PC-9 (cell line): ENCODE data around the gene CACNG5. TPM values are rescaled to one million over a fixed set of nuclear protein-coding genes. Genes with fewer than 3 reads are reported as not detected.

Experiments
- BruUV-seq: library from RNA; stranded (reverse); fragments of 400-500 nt; replicated peaks from 2 replicates; lab custom pipeline; 2021; lab: Mats Ljungman, UMichigan
- CTCF ChIA-PET: fragments of 300-600 bp; sonication (Branson Sonifier 250); formaldehyde crosslinking; loops from one replicate; lab custom pipeline; 2022; ENCODE audit warnings: antibody characterized with exemption; lab: Charles Lee
- POLR2A ChIA-PET: fragments of 300-600 bp; sonication (Branson Sonifier 250); formaldehyde crosslinking; loops from one replicate; lab custom pipeline; 2022; ENCODE audit warnings: antibody characterized with exemption; ENCODE audit not compliant: unreplicated experiment; lab: Charles Lee
- DNase-seq, 2 experiments: peaks; one replicate each; pipeline versions ENCODE4 v3.0.0 to v3.0.0-alpha.2; 2015 to 2022; ENCODE audit warnings: mixed read lengths in 1 of 2
- H2AFZ ChIP-seq: fragments of 200-600 bp; sonication (generic); 2 replicates; pipeline ENCODE4 v1.8.1; 2017; ENCODE audit warnings: antibody characterized with exemption
- H3F3A ChIP-seq: fragments of 200-600 bp; sonication (generic); 2 replicates; pipeline ENCODE4 v1.8.1; 2017; ENCODE audit warnings: antibody characterized with exemption, mild to moderate bottlenecking, low read depth; ENCODE audit not compliant: insufficient read depth
- H3K27ac ChIP-seq: fragments of 200-600 bp; sonication (generic); 2 replicates; pipeline ENCODE4 v1.6.1; 2016; ENCODE audit warnings: mixed run types
- H3K27me3 ChIP-seq: fragments of 200-600 bp; sonication (generic); 2 replicates; pipeline ENCODE4 v1.6.1; 2016; ENCODE audit warnings: low read depth, mixed run types; ENCODE audit not compliant: insufficient read depth
- H3K36me3 ChIP-seq: fragments of 200-600 bp; sonication (generic); 2 replicates; pipeline ENCODE4 v1.6.1; 2016; ENCODE audit warnings: low read depth, mixed run types
- H3K4me1 ChIP-seq: fragments of 200-600 bp; sonication (generic); replicated peaks from 2 replicates; pipeline ENCODE4 v1.6.1; 2016; ENCODE audit warnings: mixed run types; ENCODE audit not compliant: insufficient read depth
- H3K4me2 ChIP-seq: fragments of 200-600 bp; sonication (generic); 2 replicates; pipeline ENCODE4 v1.6.1; 2017; ENCODE audit warnings: mixed run types
- H3K4me3 ChIP-seq: fragments of 200-600 bp; sonication (generic); 2 replicates; pipeline ENCODE4 v1.6.1; 2016; ENCODE audit warnings: mixed run types
- H3K79me2 ChIP-seq: fragments of 200-600 bp; sonication (generic); 2 replicates; pipeline ENCODE4 v1.6.1; 2017; ENCODE audit warnings: low read depth, mixed run types
- H3K9me2 ChIP-seq: fragments of 200-600 bp; sonication (generic); 2 replicates; pipeline ENCODE4 v1.8.1; 2017; ENCODE audit warnings: mild to moderate bottlenecking; ENCODE audit not compliant: insufficient read depth
- H3K9me3 ChIP-seq: fragments of 200-600 bp; sonication (generic); 2 replicates; pipeline ENCODE4 v1.8.1; 2016; ENCODE audit warnings: low read depth; ENCODE audit not compliant: insufficient read depth
- H4K20me1 ChIP-seq: fragments of 200-600 bp; sonication (generic); 2 replicates; pipeline ENCODE4 v1.8.1; 2017; ENCODE audit not compliant: insufficient read depth
- EZH2 ChIP-seq: fragments of 200-600 bp; sonication (generic); IDR thresholded peaks from 2 replicates; pipeline ENCODE4 v1.8.0; 2017; ENCODE audit warnings: antibody characterized with exemption, low read depth
- intact Hi-C: fragments of 100-400 bp; cut with micrococcal nuclease; formaldehyde crosslinking; loops from one replicate; pipeline ENCODE4 v1.10.0; 2022; ENCODE audit not compliant: unreplicated experiment
- total RNA-seq: library from RNA; stranded (reverse); gene quantifications from 2 replicates; pipeline ENCODE4 v1.2.3, GENCODE V29; 2021
- TF ChIP-seq, protein P1 (sequence below): fragments of 200-600 bp; sonication (generic); conservative IDR thresholded peaks from 2 replicates; pipeline ENCODE4 v1.6.1; 2017; ENCODE audit warnings: mixed run types, antibody characterized with exemption, mild to moderate bottlenecking, moderate library complexity

CACNG5 gene
- total RNA-seq, 1 experiment from 2014 or later: not detected

DNA sequence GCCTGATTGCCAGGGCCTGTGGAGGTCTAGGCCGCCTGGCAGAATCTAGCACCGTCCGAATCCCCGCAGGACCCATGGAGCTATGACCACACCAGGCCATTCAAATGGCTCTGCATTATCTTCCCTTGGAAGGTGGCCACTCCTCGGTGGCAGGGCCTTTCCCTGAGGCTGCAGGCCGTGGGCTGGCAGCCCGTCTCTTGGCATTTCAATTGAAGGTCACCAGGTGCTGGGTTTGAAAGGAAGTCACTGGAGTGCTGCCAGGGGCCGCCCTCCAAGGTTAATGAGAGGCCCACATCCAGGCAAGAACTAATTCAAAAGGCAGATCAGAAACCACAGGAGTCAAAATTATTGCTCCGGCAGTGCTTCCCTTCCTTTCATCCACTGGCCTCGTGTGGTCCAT is 27.7 kb upstream of the CACNG5 start:
- H3K27ac ChIP-seq: no peak overlapping the region
- H3K27me3 ChIP-seq: peaks cover 3% of the 10 kb centered on the region
- intact Hi-C loops: no loop called here
- H3F3A ChIP-seq: peaks cover 9% of the 10 kb centered on the region; the same call in 1 of the 2 replicates
- DNase-seq: no peak
- POLR2A ChIA-PET: no interaction called here
- H3K4me3 ChIP-seq: no peak overlapping the region
- no peak overlapping the region for H2AFZ ChIP-seq
- TF ChIP-seq, protein P1, sequence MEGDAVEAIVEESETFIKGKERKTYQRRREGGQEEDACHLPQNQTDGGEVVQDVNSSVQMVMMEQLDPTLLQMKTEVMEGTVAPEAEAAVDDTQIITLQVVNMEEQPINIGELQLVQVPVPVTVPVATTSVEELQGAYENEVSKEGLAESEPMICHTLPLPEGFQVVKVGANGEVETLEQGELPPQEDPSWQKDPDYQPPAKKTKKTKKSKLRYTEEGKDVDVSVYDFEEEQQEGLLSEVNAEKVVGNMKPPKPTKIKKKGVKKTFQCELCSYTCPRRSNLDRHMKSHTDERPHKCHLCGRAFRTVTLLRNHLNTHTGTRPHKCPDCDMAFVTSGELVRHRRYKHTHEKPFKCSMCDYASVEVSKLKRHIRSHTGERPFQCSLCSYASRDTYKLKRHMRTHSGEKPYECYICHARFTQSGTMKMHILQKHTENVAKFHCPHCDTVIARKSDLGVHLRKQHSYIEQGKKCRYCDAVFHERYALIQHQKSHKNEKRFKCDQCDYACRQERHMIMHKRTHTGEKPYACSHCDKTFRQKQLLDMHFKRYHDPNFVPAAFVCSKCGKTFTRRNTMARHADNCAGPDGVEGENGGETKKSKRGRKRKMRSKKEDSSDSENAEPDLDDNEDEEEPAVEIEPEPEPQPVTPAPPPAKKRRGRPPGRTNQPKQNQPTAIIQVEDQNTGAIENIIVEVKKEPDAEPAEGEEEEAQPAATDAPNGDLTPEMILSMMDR: no peak
- no peak for TF ChIP-seq EZH2
- H3K79me2 ChIP-seq: no peaks in the 10 kb centered on the region
- H3K4me2 ChIP-seq: no peak overlapping the region
- CTCF ChIA-PET: no interaction called here
- H3K9me3 ChIP-seq: no peaks in the 10 kb centered on the region
- no TSS peak for BruUV-seq
- H3K36me3 ChIP-seq: no peaks in the 10 kb centered on the region
- H4K20me1 ChIP-seq: no peaks in the 10 kb centered on the region
- no peaks in the 10 kb centered on the region for H3K9me2 ChIP-seq
- no peaks in the 10 kb centered on the region for H3K4me1 ChIP-seq

DNA sequence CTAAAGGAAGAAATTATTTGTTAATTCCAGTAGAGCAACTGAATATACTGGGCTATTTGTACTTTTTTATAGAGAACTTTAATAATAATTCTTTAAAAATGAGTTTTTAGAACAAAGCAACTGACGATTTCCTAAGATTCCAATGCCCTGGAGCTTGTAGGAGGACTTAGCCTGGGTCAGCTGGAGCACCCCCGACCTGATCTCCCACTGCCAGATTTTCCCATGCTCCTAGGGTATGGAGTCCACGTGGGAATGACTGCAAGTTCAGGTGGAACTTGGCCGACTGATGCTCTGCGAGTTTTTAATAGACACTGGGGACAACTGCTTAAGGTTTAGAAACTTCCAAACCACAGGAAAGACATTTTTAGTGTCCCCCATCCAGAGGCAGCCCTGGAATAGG is 25.5 kb upstream of the CACNG5 start:
- H3K9me3 ChIP-seq: no peaks in the 10 kb centered on the region
- intact Hi-C loops: no loop called here
- no peaks in the 10 kb centered on the region for H3K9me2 ChIP-seq
- H3K27me3 ChIP-seq: peaks cover 21% of the 10 kb centered on the region
- H3K4me3 ChIP-seq: no peak overlapping the region
- H3K27ac ChIP-seq: no peak overlapping the region
- TF ChIP-seq, protein P1: no peak
- no peak for TF ChIP-seq EZH2
- no peaks in the 10 kb centered on the region for H3K4me1 ChIP-seq
- ChIA-PET CTCF (no interaction called here), POLR2A (no interaction called here)
- no peaks in the 10 kb centered on the region for H4K20me1 ChIP-seq
- H3K36me3 ChIP-seq: no peaks in the 10 kb centered on the region
- no TSS peak for BruUV-seq
- peaks cover 9% of the 10 kb centered on the region; the same call in 1 of the 2 replicates for H3F3A ChIP-seq
- H2AFZ ChIP-seq: no peak overlapping the region
- no peaks in the 10 kb centered on the region for H3K79me2 ChIP-seq
- H3K4me2 ChIP-seq: no peak overlapping the region
- DNase-seq: no peak

DNA sequence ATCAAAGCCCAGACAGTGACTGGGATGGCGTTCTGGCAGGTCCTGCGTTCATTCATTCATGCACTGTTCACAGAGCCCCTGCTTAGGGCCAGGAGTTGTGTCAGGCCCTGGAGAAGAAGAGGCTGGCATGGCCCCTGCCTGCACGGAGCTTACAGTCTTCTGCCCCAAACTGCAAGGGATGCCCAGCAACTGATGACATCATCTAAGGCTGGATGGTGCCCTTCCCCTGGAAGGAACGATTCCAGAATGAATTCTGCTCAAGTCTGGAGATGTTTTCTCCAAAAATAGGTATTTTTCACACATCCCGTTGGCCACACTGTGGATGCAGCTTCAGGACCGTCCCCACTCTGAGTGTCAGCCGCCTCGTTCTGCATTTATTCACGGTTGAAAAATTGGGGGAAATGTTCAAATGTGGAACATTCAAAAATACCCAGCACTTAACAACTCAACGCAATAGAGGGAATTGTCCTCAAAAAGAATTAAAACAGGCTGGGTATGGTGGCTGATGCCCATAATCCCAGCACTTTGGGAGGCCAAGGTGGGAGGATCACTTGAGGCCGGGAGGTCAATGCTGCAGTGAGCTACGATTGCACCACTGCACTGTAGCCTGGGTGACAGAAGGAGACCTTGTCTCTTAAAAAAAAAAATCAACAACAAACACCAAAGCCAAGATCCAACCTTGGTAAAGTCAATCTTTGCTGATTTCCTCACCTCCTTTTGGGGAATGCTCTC is 23.8 kb upstream of the CACNG5 start:
- H3K4me3 ChIP-seq: no peak overlapping the region
- H3K9me2 ChIP-seq: no peaks in the 10 kb centered on the region
- no peak for DNase-seq
- H3K27ac ChIP-seq: no peak overlapping the region
- H2AFZ ChIP-seq: no peak overlapping the region
- H3K9me3 ChIP-seq: no peaks in the 10 kb centered on the region
- peaks cover 9% of the 10 kb centered on the region; the same call in 1 of the 2 replicates for H3F3A ChIP-seq
- no TSS peak for BruUV-seq
- ChIA-PET POLR2A (no interaction called here), CTCF (no interaction called here)
- H3K36me3 ChIP-seq: no peaks in the 10 kb centered on the region
- intact Hi-C loops: no loop called here
- H3K4me1 ChIP-seq: no peaks in the 10 kb centered on the region
- H3K4me2 ChIP-seq: no peak overlapping the region
- H4K20me1 ChIP-seq: no peaks in the 10 kb centered on the region
- H3K79me2 ChIP-seq: no peaks in the 10 kb centered on the region
- peaks cover 37% of the 10 kb centered on the region for H3K27me3 ChIP-seq
- no peak for TF ChIP-seq EZH2
- TF ChIP-seq, protein P1: no peak
